ENCODE measurements around the gene RANBP10. TPM values are rescaled to one million over a fixed set of nuclear protein-coding genes. Genes with fewer than 3 reads are reported as not detected.
A peak's percentile ranks its signal among the peaks of the same experiment; 100 is the strongest.

The RANBP10 gene
- total RNA-seq, 1 experiment from 2014 or later, result 15.6 TPM

DNA sequence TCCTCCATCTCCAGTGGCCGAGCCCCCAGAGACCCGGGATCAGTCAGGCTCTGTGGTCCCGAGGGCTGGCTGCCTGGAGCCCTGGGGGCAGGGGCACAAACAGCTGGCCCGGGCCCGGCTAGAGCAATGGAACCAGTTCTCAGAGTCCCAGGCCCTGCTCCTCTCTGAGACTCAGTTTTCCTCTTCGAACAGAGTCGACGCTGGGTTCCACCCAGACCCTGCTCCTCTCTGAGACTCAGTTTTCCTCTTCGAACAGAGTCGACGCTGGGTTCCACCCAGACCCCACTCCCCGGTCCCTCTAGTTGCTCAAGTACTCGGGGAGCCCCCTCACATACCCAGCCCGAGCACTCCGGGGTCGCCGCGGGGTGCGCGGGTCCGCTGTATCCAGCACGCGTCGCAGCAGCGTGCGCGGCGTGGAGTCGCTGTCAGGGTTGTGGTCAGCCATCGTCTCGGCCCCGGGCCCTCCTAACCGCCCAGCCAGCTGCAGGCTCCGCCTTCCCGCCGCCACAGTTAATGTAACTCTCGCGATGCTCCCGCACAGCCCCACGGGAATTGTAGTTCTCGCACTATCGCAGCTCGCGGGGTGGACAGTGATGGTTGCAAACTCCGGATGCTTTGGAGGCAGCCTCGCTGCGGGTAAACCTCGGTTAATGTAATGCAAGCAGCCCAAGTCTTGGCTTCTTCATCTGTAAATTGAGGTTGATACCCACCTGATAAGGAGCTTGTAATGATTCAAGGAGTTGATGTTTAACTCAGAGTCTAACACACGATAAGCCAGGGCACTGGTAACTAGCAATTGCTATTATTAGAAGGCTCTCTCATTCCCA lies 27.3 kb upstream of the RANBP10 start:
- TF ChIP-seq, protein P1, sequence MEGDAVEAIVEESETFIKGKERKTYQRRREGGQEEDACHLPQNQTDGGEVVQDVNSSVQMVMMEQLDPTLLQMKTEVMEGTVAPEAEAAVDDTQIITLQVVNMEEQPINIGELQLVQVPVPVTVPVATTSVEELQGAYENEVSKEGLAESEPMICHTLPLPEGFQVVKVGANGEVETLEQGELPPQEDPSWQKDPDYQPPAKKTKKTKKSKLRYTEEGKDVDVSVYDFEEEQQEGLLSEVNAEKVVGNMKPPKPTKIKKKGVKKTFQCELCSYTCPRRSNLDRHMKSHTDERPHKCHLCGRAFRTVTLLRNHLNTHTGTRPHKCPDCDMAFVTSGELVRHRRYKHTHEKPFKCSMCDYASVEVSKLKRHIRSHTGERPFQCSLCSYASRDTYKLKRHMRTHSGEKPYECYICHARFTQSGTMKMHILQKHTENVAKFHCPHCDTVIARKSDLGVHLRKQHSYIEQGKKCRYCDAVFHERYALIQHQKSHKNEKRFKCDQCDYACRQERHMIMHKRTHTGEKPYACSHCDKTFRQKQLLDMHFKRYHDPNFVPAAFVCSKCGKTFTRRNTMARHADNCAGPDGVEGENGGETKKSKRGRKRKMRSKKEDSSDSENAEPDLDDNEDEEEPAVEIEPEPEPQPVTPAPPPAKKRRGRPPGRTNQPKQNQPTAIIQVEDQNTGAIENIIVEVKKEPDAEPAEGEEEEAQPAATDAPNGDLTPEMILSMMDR (conservative IDR thresholded peaks at IDR 0.05), result no peak

More for the DNA sequence above, 27.3 kb upstream of the RANBP10 start:
- Histone ChIP-seq H3K9me3 (ENCODE audit: control insufficient read depth, low read depth, low read length) (no peaks in the 10 kb centered on the region), H2BK12ac (ENCODE audit: insufficient read length, low read depth, low read length) (no peak overlapping the region), H2BK15ac (ENCODE audit: low read depth, low read length) (no peak overlapping the region), H3K18ac (ENCODE audit: insufficient read length, low read depth, low read length) (no peak overlapping the region), H3K9ac (ENCODE audit: extremely low read depth, insufficient read length, low read length) (peak overlapping the region; percentile 82), H4K8ac (replicated peaks; ENCODE audit: insufficient read length, low read depth, low read length) (no peak overlapping the region), H3K4me2 (ENCODE audit: insufficient read depth, insufficient read length, low read length) (peak overlapping the region; percentile 94), H3K23ac (ENCODE audit: insufficient read length, low read depth, low read length) (no peak overlapping the region), H3K27me3 (ENCODE audit: insufficient read depth, low read length) (no peaks in the 10 kb centered on the region), H3K4me1 (ENCODE audit: insufficient read depth, low read length) (no peaks in the 10 kb centered on the region; the same call in 1 of the 2 replicates), H3K4ac (ENCODE audit: low read depth, low read length) (no peak overlapping the region), H4K91ac (ENCODE audit: insufficient read length, low read depth, low read length) (no peak overlapping the region), H2BK5ac (ENCODE audit: insufficient read length, low read length) (no peak overlapping the region), H4K5ac (ENCODE audit: insufficient read length, low read depth, low read length) (no peak overlapping the region), H4K20me1 (ENCODE audit: control insufficient read depth, insufficient read depth, insufficient read length) (no peaks in the 10 kb centered on the region), H2AFZ (ENCODE audit: low read length) (no peak overlapping the region), H3K56ac (ENCODE audit: insufficient read length, low read depth, low read length) (no peak overlapping the region), H3K79me2 (ENCODE audit: insufficient read depth, low read length) (no peaks in the 10 kb centered on the region), H2BK20ac (ENCODE audit: low read depth, low read length, poor library complexity, severe bottlenecking) (no peak overlapping the region), H3K14ac (ENCODE audit: insufficient read depth, low read length) (no peak overlapping the region), H3K23me2 (ENCODE audit: insufficient read length, low read depth, low read length, poor library complexity, severe bottlenecking) (peaks cover 5% of the 10 kb centered on the region), H3K79me1 (ENCODE audit: insufficient read depth, low read depth, low read length, poor library complexity, severe bottlenecking) (no peaks in the 10 kb centered on the region), H3T11ph (ENCODE audit: low read length) (no peak overlapping the region), H2BK120ac (ENCODE audit: low read depth, low read length, poor library complexity, severe bottlenecking) (no peak overlapping the region), H3K27ac (ENCODE audit: insufficient read length, low read depth, low read length) (no peak overlapping the region), H2AK5ac (ENCODE audit: insufficient read length, low read length) (no peak overlapping the region)
- H3K4me1 Mint-ChIP-seq, result peaks cover 8% of the 10 kb centered on the region in 2 experiments
- no peaks in the 10 kb centered on the region for H3K9me3 Mint-ChIP-seq
- peak; percentile 93 for DNase-seq
- peaks cover 20 to 34% (median 33%) of the 10 kb centered on the region in 3 experiments; a peak in 6 of 7 replicates for H3K36me3 Mint-ChIP-seq (ENCODE audit: insufficient read depth in 1 of 3, low read depth in 3 of 3)
- peak overlapping the region; percentile 85 to 90 for H3K4me3 Mint-ChIP-seq
- H3K27me3 Mint-ChIP-seq (ENCODE audit: low read depth), result peaks cover 3% of the 10 kb centered on the region
- WGBS (ENCODE audit: extremely low coverage, insufficient read length, low lambda C conversion rate), result no CpG with 5 or more reads among the region's 49 CpGs
- H3K27ac Mint-ChIP-seq, result peak overlapping the region in 1 of 3 experiments; percentile 27; a peak in 2 of 7 replicates
